Stomach (tissue), 9 donors: ENCODE results near the gene HDAC2. TPM values are rescaled to one million over a fixed set of nuclear protein-coding genes. Genes with fewer than 3 reads are reported as not detected.
A peak's percentile ranks its signal among the peaks of the same experiment; 100 is the strongest.

Experiments
- DNase-seq, 2 donors: peaks; one replicate each; pipeline versions ENCODE4 v3.0.0 to v3.0.0-alpha.2; 2013 to 2019
- H3K27ac ChIP-seq, 5 donors: fragments of 200-600 bp in 4 of 5; sonication (generic) in 4 of 5; one replicate each; pipeline ENCODE4 v1.5.1; 2013 to 2019; ENCODE audit warnings: mild to moderate bottlenecking in 1 of 5, moderate library complexity in 1 of 5
- H3K27me3 ChIP-seq, 3 donors: fragments of 200-600 bp; sonication (generic); one replicate each; pipeline ENCODE4 v1.5.1; 2017 to 2019; ENCODE audit warnings: mixed run types in 1 of 3
- H3K36me3 ChIP-seq, 4 donors: fragments of 200-600 bp; sonication (generic); 1 replicate in 3 of 4; 2 replicates in 1 of 4; pipeline ENCODE4 v1.5.1; 2016 to 2019
- H3K4me1 ChIP-seq, 4 donors: fragments of 200-600 bp; sonication (generic); one replicate each; pipeline ENCODE4 v1.5.1; 2016 to 2019
- H3K4me3 ChIP-seq, 4 donors: fragments of 200-600 bp; sonication (generic) in 3 of 4; one replicate each; pipeline ENCODE4 v1.5.1; 2016 to 2019; ENCODE audit warnings: mild to moderate bottlenecking in 1 of 4
- H3K9me3 ChIP-seq, 4 donors: fragments of 200-600 bp; sonication (generic); one replicate each; pipeline ENCODE4 v1.5.1; 2016 to 2019
- EP300 ChIP-seq: sonication (generic); formaldehyde crosslinking; IDR thresholded peaks from one replicate; pipeline ENCODE4 v1.6.1; 2017; ENCODE audit warnings: antibody characterized with exemption
- POLR2A ChIP-seq, 4 donors: fragments of 450-650 bp; IDR thresholded peaks; one replicate each; pipeline ENCODE4 v1.6.1; 2016; ENCODE audit warnings: antibody characterized with exemption in 4 of 4, control low read depth in 2 of 4, mild to moderate bottlenecking in 1 of 4, moderate library complexity in 1 of 4
- POLR2AphosphoS5 ChIP-seq, 3 donors: sonication (generic); formaldehyde crosslinking; IDR thresholded peaks; one replicate each; pipeline ENCODE4 v1.6.1; 2016; ENCODE audit warnings: antibody characterized with exemption in 3 of 3
- WGBS, 5 donors: extraction: QIAGEN DNeasy Blood & Tissue Kit in 3 of 5; methylation state at CpG; one replicate each; pipeline versions ENCODE4 v1.1.5 to v1.1.7; 2013 to 2018; 5-methylcytosine and 5-hydroxymethylcytosine counted together
- intact Hi-C: fragments of 100-400 bp; cut with DNase I; formaldehyde crosslinking; loops from one replicate; pipeline ENCODE4 v1.15.1; 2023; ENCODE audit warnings: low total_unique reads
- polyA plus RNA-seq, 3 donors: library from polyadenylated mRNA; stranded (reverse); fragments of 200-250 nt; gene quantifications; one replicate each; pipeline ENCODE4 v1.2.3, GENCODE V29; 2013
- total RNA-seq, 5 donors: library from RNA; depleted of rRNA; stranded (reverse); fragments of >200 nt; gene quantifications; one replicate each; pipeline versions ENCODE4 v1.1.0 to v1.2.3, GENCODE V29; 2014 to 2016
- TF ChIP-seq, protein P1 (sequence below), 7 experiments: fragments of 450-650 bp in 4 of 7; fragments of 200-600 bp in 3 of 7; sonication (generic) in 3 of 7; IDR thresholded peaks; one replicate each; pipeline ENCODE4 v1.5.1; 2016 to 2019; ENCODE audit warnings: antibody characterized with exemption in 7 of 7, control low read depth in 2 of 7, mild to moderate bottlenecking in 1 of 7
- donor health status: healthy with polysubstance abuse.
- donor health status: Bipolar disorder and iron deficiency.
- donor health status: healthy.

HDAC2 gene
- total and polyA plus RNA-seq, 8 donors, result 11.0 to 106 (median 57.4) TPM

DNA sequence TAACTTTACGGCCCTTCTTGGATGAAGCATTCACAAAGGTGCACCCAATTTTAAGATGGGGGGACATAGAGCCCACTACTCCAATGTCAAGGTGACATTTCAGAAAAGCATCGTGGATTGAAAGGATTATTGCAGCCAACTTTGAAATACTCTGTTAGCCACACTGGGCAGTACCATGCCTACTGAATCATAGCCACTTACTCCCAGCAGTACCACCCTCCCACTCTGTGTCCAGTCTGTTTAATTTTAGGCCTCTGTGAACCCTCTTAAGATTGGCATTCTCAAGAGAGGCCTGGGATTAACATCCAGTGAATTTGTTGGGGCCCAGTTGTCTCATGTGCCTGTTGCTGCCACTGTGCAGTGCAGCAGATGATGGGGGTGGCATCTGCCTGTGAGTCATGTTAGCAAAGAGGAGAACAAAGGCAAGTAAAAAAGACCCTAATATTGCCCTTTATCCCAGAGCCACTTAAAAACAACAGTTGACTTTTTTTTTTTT is 11.2 kb upstream of the HDAC2 start:
- Histone ChIP-seq H3K4me1 (no peaks in the 10 kb centered on the region), H3K27ac (no peak overlapping the region), H3K36me3 (no peaks in the 10 kb centered on the region), H3K9me3 (no peaks in the 10 kb centered on the region), H3K27me3 (no peaks in the 10 kb centered on the region), H3K4me3 (no peak overlapping the region)
- intact Hi-C loops, result no loop called here
- TF ChIP-seq POLR2AphosphoS5 (IDR thresholded peaks at IDR 0.05) (no peak), POLR2A (IDR thresholded peaks at IDR 0.05) (no peak), EP300 (no peak)
- TF ChIP-seq, protein P1, sequence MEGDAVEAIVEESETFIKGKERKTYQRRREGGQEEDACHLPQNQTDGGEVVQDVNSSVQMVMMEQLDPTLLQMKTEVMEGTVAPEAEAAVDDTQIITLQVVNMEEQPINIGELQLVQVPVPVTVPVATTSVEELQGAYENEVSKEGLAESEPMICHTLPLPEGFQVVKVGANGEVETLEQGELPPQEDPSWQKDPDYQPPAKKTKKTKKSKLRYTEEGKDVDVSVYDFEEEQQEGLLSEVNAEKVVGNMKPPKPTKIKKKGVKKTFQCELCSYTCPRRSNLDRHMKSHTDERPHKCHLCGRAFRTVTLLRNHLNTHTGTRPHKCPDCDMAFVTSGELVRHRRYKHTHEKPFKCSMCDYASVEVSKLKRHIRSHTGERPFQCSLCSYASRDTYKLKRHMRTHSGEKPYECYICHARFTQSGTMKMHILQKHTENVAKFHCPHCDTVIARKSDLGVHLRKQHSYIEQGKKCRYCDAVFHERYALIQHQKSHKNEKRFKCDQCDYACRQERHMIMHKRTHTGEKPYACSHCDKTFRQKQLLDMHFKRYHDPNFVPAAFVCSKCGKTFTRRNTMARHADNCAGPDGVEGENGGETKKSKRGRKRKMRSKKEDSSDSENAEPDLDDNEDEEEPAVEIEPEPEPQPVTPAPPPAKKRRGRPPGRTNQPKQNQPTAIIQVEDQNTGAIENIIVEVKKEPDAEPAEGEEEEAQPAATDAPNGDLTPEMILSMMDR (IDR thresholded peaks at IDR 0.05), result no peak
- 78 to 95% (median 90%) methylated on average over 2 of the region's 2 CpGs for WGBS, 5 donors
- DNase-seq, result no peak

DNA sequence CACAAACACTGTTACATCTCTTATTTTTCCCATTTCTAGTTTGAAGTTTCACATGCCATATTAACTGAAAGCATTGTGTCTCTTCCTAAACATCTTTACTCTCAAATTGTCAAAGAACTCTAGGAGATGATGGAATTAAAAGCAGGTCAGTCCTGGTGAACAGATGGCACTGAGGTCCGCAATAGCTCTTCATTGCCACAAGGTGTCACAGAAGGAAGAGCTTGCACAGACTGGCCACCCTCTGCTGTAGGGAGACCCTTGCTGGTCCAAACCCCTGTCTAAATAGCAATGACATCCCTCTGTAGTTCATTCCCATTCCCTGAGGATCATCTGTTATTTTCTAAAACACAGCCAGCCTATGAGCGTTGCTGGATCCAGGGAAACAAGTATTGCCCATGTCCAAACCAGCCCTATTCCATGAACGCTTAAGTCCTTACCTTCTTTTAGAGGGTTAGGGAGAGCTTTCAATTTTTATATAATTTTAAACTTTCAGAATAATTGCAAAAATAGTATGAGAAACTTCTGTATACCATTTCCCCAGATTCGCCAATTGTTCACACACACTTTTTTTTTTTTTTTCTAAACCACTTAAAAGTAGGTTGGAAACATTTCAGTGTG is 10.1 kb upstream of the HDAC2 start:
- TF ChIP-seq POLR2AphosphoS5 (IDR thresholded peaks at IDR 0.05) (no peak), EP300 (no peak)
- TF ChIP-seq, protein P1 (IDR thresholded peaks at IDR 0.05), result peak in 3 of 7 experiments; percentile 12 to 22 (median 13)
- 83 to 94% (median 93%) methylated on average over 4 of the region's 4 CpGs for WGBS, 5 donors
- Histone ChIP-seq H3K36me3 (no peaks in the 10 kb centered on the region), H3K27me3 (no peaks in the 10 kb centered on the region), H3K4me3 (no peak overlapping the region), H3K4me1 (no peaks in the 10 kb centered on the region), H3K27ac (no peak overlapping the region), H3K9me3 (no peaks in the 10 kb centered on the region)
- intact Hi-C loops, result no loop called here
- DNase-seq, result peak in 1 of 2 donors; percentile 52

DNA sequence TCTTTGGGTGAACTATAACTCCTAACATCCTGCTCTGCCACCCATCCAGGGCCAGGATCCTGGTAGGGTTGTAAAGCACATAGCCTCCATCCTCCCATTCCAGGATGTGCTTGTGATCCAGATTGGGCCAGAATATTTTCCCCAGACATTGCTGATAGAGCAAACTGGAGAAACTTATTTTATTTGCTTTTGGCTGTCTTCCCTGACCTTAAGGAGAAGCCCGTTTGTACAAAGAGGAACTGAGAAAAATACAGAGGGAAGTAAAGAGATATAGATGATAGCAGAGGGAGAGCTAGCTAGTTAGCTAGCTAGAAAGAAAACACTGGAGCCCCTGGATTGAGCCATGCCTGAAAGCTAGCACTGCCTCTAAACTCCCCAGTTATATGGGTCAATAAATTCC is 9.0 kb upstream of the HDAC2 start:
- H3K27ac ChIP-seq, result no peak overlapping the region
- no peak overlapping the region for H3K4me3 ChIP-seq
- H3K27me3 ChIP-seq, result no peaks in the 10 kb centered on the region
- H3K9me3 ChIP-seq, result no peaks in the 10 kb centered on the region
- peak in 1 of 2 donors; percentile 15 for DNase-seq
- intact Hi-C loops, result no loop called here
- 8 to 33% (median 18%) methylated on average over 1 of the region's 1 CpG for WGBS, 5 donors
- H3K36me3 ChIP-seq, result no peaks in the 10 kb centered on the region
- no peaks in the 10 kb centered on the region for H3K4me1 ChIP-seq
- no peak for TF ChIP-seq POLR2AphosphoS5 (IDR thresholded peaks at IDR 0.05)
- TF ChIP-seq POLR2A (IDR thresholded peaks at IDR 0.05), result no peak
- TF ChIP-seq, protein P1 (IDR thresholded peaks at IDR 0.05), result no peak
- TF ChIP-seq EP300, result no peak

DNA sequence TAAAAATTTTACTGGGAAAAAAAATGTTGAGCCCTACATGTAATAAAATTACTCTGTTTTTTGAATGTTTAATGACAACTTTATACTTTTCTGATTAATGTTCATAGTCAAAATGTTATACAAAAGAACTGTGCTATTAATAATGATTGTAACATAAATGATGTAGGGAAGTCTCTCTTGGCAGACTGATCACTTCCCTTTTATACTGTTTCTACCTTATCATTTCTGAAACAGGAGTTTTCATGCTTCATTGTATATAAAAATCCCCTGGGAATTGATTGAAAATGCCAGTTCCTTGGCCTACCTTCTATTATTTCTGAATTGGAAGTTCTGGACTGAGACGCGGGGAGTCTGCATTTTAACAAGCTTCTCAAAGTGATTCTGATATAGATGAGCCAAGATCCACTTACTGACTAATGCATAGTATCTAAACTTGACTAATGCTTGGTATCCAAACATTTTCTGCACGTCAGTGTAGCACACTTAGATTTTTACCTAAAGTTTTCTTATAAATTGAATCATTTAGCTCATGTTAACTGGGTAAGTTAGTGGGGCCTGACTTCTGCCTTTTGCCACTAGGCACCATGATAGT is 7.2 kb upstream of the HDAC2 start:
- Histone ChIP-seq H3K9me3 (no peaks in the 10 kb centered on the region), H3K27ac (no peak overlapping the region), H3K36me3 (no peaks in the 10 kb centered on the region), H3K27me3 (no peaks in the 10 kb centered on the region), H3K4me3 (no peak overlapping the region), H3K4me1 (no peaks in the 10 kb centered on the region)
- intact Hi-C loops, result no loop called here
- DNase-seq, result no peak
- 87 to 93% (median 92%) methylated on average over 3 of the region's 3 CpGs for WGBS, 5 donors
- TF ChIP-seq POLR2A (IDR thresholded peaks at IDR 0.05) (no peak), EP300 (no peak), POLR2AphosphoS5 (IDR thresholded peaks at IDR 0.05) (no peak)
- TF ChIP-seq, protein P1 (IDR thresholded peaks at IDR 0.05), result no peak
